Measurements from ENCODE around the gene RASA1. TPM values are rescaled to one million over a fixed set of nuclear protein-coding genes. Genes with fewer than 3 reads are reported as not detected.

RASA1 gene
- total RNA-seq, 1 experiment from 2014 or later, result 79.3 TPM

Small RNAs within 50 kb of the gene (small RNA-seq; reads per million reads assigned to genes)
- gene RN7SL629P (not detected), gene RNU6-606P (not detected), gene RNU6-727P (not detected)

Other genes starting within 250 kb of the RASA1 start
- 87.0 and 96.5 TPM in 2 replicates for gene CCNH, start 145.0 kb downstream of the RASA1 start, total RNA-seq (2014; rRNA removed; shearing (Covaris generic))